Common myeloid progenitor, CD34-positive (primary cell): ENCODE measurements around the gene RAB28.

Experiments
- CTCF ChIA-PET: fragments of 350-600 bp; sonication (Branson Sonifier 250); formaldehyde crosslinking; loops from one replicate; lab custom pipeline; 2021; ENCODE audit warnings: antibody characterized with exemption; lab: Charles Lee
- POLR2A ChIA-PET: fragments of 350-600 bp; sonication (Branson Sonifier 250); formaldehyde crosslinking; loops from one replicate; lab custom pipeline; 2021; ENCODE audit warnings: antibody characterized with exemption; lab: Charles Lee
- DNase-seq, 3 donors: peaks; one replicate each; pipeline versions ENCODE4 v3.0.0 to v3.0.0-alpha.2; 2013
- H3K27ac ChIP-seq, 2 experiments: 1 replicate in 1 of 2; 2 replicates in 1 of 2; pipeline ENCODE4 v1.7.0; 2013; ENCODE audit warnings: inconsistent platforms in 2 of 2, low read length in 2 of 2, mild to moderate bottlenecking in 2 of 2, low read depth in 1 of 2, moderate library complexity in 1 of 2; ENCODE audit not compliant: severe bottlenecking in 2 of 2, insufficient read depth in 1 of 2, poor library complexity in 1 of 2
- H3K27me3 ChIP-seq, 5 experiments: replicated peaks in 2 of 5; 1 replicate in 3 of 5; 2 replicates in 2 of 5; pipeline versions ENCODE4 v1.6.1 to v1.7.0; 2013; ENCODE audit warnings: low read length in 4 of 5, mild to moderate bottlenecking in 2 of 5, moderate library complexity in 2 of 5, inconsistent platforms in 1 of 5; ENCODE audit not compliant: insufficient read depth in 5 of 5, control insufficient read depth in 4 of 5
- H3K36me3 ChIP-seq, 4 experiments: 1 replicate in 2 of 4; 2 replicates in 2 of 4; pipeline versions ENCODE4 v1.6.1 to v1.7.0; 2013; ENCODE audit warnings: low read length in 3 of 4, control low read depth in 1 of 4, mild to moderate bottlenecking in 1 of 4; ENCODE audit not compliant: control insufficient read depth in 4 of 4, insufficient read depth in 4 of 4
- H3K4me1 ChIP-seq, 4 experiments: 1 replicate in 3 of 4; 2 replicates in 1 of 4; pipeline versions ENCODE4 v1.6.1 to v1.7.1; 2013; ENCODE audit warnings: low read length in 3 of 4, mild to moderate bottlenecking in 3 of 4, control low read depth in 1 of 4, inconsistent platforms in 1 of 4, moderate library complexity in 1 of 4; ENCODE audit not compliant: control insufficient read depth in 4 of 4, insufficient read depth in 4 of 4; ENCODE audit errors: control extremely low read depth in 1 of 4
- H3K4me3 ChIP-seq, 7 experiments: 1 replicate in 4 of 7; 2 replicates in 3 of 7; pipeline versions ENCODE4 v1.5.1 to v1.7.0; 2013; ENCODE audit warnings: mild to moderate bottlenecking in 7 of 7, low read length in 6 of 7, moderate library complexity in 6 of 7, inconsistent platforms in 2 of 7, low read depth in 2 of 7, control low read depth in 1 of 7; ENCODE audit not compliant: insufficient read depth in 4 of 7, control insufficient read depth in 1 of 7; ENCODE audit errors: extremely low read depth in 1 of 7
- H3K9me3 ChIP-seq, 5 experiments: 1 replicate in 4 of 5; 2 replicates in 1 of 5; pipeline versions ENCODE4 v1.6.1 to v1.7.1; 2013; ENCODE audit warnings: low read length in 4 of 5, mild to moderate bottlenecking in 2 of 5, inconsistent platforms in 1 of 5, low read depth in 1 of 5, moderate library complexity in 1 of 5; ENCODE audit not compliant: control insufficient read depth in 4 of 5, insufficient read depth in 2 of 5; ENCODE audit errors: control extremely low read depth in 1 of 5
- WGBS: methylation state at CpG from one replicate; pipeline ENCODE4 v1.1.5; 2013; ENCODE audit not compliant: insufficient coverage; 5-methylcytosine and 5-hydroxymethylcytosine counted together

RAB28 gene

GRCh38 chr4:13478131-13478530, 6.0 kb downstream of the RAB28 start:
- Histone ChIP-seq H3K27me3 (no peaks in the 10 kb centered on the region), H3K27ac (no peak overlapping the region), H3K4me1 (peaks cover 2 to 10% (median 4%) of the 10 kb centered on the region in 4 experiments), H3K9me3 (no peaks in the 10 kb centered on the region), H3K4me3 (no peak overlapping the region), H3K36me3 (peaks cover 0 to 6% (median 4%) of the 10 kb centered on the region in 4 experiments)
- POLR2A ChIA-PET: no interaction called here
- no peak for DNase-seq
- no CpG with 5 or more reads among the region's 2 CpGs for WGBS
- CTCF ChIA-PET: no interaction called here

DNA sequence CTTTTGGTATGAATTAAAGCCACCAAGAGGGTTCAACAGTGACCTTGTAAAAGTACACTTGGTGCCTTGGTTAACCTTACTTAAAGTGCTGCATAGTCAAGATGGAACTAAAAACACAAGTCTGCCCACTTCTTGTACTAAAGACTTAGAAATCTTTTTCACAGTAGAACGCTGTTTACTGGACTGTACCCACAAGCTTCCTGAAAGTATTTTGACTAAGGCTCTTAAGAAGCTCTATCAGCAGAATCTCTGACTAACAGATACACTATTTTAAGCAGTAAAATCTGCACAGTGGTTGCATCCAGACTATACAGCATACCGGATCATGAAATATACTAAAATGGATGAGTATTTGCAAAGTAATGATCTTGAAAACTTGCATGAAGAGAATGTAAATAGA, 7.2 kb downstream of the RAB28 start:
- Histone ChIP-seq H3K27ac (peak overlapping the region in 1 of 2 experiments; percentile 7), H3K4me1 (peaks cover 0 to 4% (median 1%) of the 10 kb centered on the region in 4 experiments), H3K9me3 (no peaks in the 10 kb centered on the region), H3K36me3 (peaks cover 0 to 6% (median 5%) of the 10 kb centered on the region in 4 experiments), H3K4me3 (no peak overlapping the region), H3K27me3 (no peaks in the 10 kb centered on the region)
- POLR2A ChIA-PET: no interaction called here
- 18% methylated on average over 1 of the region's 2 CpGs for WGBS
- peak in 2 of 3 donors; percentile 35 to 52 for DNase-seq
- CTCF ChIA-PET: no interaction called here

GRCh38 chr4:13476152-13476551, 8.0 kb downstream of the RAB28 start:
- POLR2A ChIA-PET: no interaction called here
- H3K36me3 ChIP-seq: peaks cover 0 to 6% (median 4%) of the 10 kb centered on the region in 4 experiments
- no peak for DNase-seq
- no peak overlapping the region for H3K4me3 ChIP-seq
- H3K27me3 ChIP-seq: no peaks in the 10 kb centered on the region
- H3K4me1 ChIP-seq: peaks cover 0 to 4% (median 1%) of the 10 kb centered on the region in 4 experiments
- CTCF ChIA-PET: no interaction called here
- no peaks in the 10 kb centered on the region for H3K9me3 ChIP-seq
- no peak overlapping the region for H3K27ac ChIP-seq

DNA sequence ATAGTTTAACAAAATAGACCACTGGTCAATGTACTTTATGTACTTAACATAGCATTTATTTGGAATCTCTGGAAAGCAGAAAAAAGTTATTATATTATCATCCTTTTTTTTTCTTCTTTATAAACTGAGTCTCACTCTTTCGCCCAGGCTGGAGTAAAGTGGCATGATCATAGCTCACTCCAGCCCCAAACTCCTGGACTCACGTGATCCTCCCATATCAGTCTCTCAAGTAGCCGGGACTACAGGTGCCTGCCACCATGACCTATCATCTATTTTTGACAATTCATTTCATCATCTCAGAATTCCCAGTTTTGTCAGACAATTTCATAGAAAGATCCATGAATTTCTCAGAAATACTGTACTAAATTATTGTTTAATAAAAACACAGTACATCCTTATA, 12.7 kb downstream of the RAB28 start:
- H3K9me3 ChIP-seq: no peaks in the 10 kb centered on the region
- H3K27me3 ChIP-seq: no peaks in the 10 kb centered on the region
- CTCF ChIA-PET: no interaction called here
- H3K27ac ChIP-seq: no peak overlapping the region
- WGBS: 100% methylated on average over 3 of the region's 3 CpGs
- DNase-seq: no peak
- H3K4me1 ChIP-seq: no peaks in the 10 kb centered on the region
- POLR2A ChIA-PET: no interaction called here
- peaks cover 0 to 4% (median 2%) of the 10 kb centered on the region in 4 experiments for H3K36me3 ChIP-seq
- no peak overlapping the region for H3K4me3 ChIP-seq

- DNase-seq: no peak
- CTCF ChIA-PET: no interaction called here
- POLR2A ChIA-PET: no interaction called here
These were observed 13.8 kb downstream of the RAB28 start for GRCh38 chr4:13470379-13470778.

GRCh38 chr4:13464973-13465372, 19.2 kb downstream of the RAB28 start:
- POLR2A ChIA-PET: no interaction called here
- CTCF ChIA-PET: no interaction called here
- H3K27me3 ChIP-seq: no peaks in the 10 kb centered on the region
- no CpG with 5 or more reads among the region's 3 CpGs for WGBS
- DNase-seq: no peak
- H3K4me1 ChIP-seq: no peaks in the 10 kb centered on the region
- no peak overlapping the region for H3K4me3 ChIP-seq
- H3K36me3 ChIP-seq: peaks cover 0 to 6% (median 3%) of the 10 kb centered on the region in 4 experiments
- peaks cover 0 to 5% (median 0%) of the 10 kb centered on the region in 5 experiments for H3K9me3 ChIP-seq
- H3K27ac ChIP-seq: no peak overlapping the region

More at GRCh38 chr4:13470379-13470778, 13.8 kb downstream of the RAB28 start:
- no peak overlapping the region for H3K4me3 ChIP-seq
- H3K27ac ChIP-seq: no peak overlapping the region
- H3K36me3 ChIP-seq: peaks cover 0 to 4% (median 2%) of the 10 kb centered on the region in 4 experiments
- H3K9me3 ChIP-seq: no peaks in the 10 kb centered on the region
- no peaks in the 10 kb centered on the region for H3K27me3 ChIP-seq
- H3K4me1 ChIP-seq: no peaks in the 10 kb centered on the region

- peaks cover 0 to 5% (median 0%) of the 10 kb centered on the region in 5 experiments for H3K9me3 ChIP-seq
- ChIA-PET CTCF (no interaction called here), POLR2A (no interaction called here)
- H3K4me1 ChIP-seq: no peaks in the 10 kb centered on the region
- H3K36me3 ChIP-seq: peaks cover 0 to 9% (median 3%) of the 10 kb centered on the region in 4 experiments
- no peak overlapping the region for H3K4me3 ChIP-seq
- no peak overlapping the region for H3K27ac ChIP-seq
- H3K27me3 ChIP-seq: no peaks in the 10 kb centered on the region
- no peak for DNase-seq
These were observed 19.6 kb downstream of the RAB28 start for GRCh38 chr4:13464543-13464942.
